Fibroblast of skin of right biceps (primary cell): Measurements from ENCODE around the gene PIP5K1A.
"Not testable (repeated sequence)": the region's sequence is repeated elsewhere in the genome, so short reads cannot be mapped to it uniquely, and the experiment has no call there.

Experiments
- DNase-seq: peaks from one replicate; pipeline ENCODE4 v3.0.0-alpha.2; 2013

Gene PIP5K1A

DNA sequence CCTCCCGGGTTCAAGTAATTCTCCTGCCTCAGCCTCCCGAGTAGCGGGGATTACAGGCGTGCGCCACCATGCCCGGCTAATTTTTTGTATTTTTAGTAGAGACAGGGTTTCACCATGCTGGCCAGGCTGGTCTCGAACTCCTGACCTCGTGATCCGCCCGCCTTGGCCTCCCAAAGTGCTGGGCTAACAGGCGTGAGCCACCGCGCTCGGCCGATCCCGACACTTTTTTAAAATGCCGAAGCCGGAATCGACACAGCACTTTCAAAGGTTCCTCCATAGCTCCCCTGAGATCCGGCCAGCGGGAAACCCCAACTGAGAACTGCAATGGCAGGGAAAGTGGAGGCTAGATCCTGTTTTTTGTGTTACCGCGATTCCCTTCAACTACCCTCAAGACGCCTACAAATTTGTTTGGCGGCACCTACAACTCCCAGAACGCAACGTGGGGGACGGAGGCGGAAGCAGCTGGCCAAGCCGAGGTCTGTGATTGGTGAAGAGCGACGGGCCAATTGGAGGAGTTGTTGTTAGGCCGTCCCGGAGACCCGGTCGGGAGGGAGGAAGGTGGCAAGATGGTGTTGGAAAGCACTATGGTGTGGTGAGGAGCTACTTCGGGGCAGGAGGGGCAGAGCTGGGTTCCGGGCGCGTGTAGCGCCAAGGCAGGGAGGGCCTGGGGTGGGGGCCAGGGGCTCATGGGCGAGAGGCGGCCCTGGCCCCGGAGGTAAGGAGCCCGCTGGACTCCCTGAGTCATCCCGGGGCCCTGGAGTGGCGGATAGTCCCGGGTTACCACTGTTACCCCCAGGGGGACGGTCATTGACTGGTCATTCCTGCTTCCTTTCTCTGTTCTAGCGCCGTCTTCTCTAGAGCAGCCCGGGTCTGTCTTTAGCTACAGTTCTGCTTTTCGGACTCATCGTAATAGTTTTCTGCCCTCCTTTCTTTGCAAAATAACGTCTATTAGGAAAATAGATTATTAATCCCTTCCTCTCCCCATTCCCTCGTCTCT lies 56.2 kb downstream of the PIP5K1A start, which contains the start of gene PSMD4:
Gene PSMD4, plus strand, starts transcription at position 518 of the 997 bp plus-strand sequence. Its CDS starts 49 bp downstream, at position 567.
- peak; percentile 97 for DNase-seq

- peak; percentile 7 for DNase-seq
Measured at GRCh38 chr1:151255381-151255780, 57.0 kb downstream of the PIP5K1A start.

DNA sequence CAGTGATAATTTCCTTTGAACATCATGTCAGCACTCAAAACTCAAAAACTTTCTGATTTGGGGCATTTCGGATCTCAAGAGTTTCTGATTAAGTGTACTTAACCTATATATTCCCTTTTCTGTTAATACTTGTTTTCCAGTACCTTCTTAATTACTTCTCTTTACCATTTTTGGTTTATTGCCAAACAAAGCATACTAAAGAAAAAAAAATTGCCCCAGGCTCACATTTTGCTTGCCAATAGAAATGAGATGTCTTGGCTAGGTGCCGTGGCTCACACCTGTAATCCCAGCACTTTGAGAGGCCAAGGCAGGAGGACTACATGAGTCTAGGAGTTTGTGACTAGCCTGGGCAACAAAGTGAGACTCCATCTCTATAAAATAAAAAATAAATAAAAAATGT lies 61.0 kb downstream of the PIP5K1A start:
- no peak for DNase-seq

GRCh38 chr1:151265446-151266236 lies 67.3 kb downstream of the PIP5K1A start:
- no peak for DNase-seq

- no peak for DNase-seq
Measured at GRCh38 chr1:151266315-151266714, 68.0 kb downstream of the PIP5K1A start.

DNA sequence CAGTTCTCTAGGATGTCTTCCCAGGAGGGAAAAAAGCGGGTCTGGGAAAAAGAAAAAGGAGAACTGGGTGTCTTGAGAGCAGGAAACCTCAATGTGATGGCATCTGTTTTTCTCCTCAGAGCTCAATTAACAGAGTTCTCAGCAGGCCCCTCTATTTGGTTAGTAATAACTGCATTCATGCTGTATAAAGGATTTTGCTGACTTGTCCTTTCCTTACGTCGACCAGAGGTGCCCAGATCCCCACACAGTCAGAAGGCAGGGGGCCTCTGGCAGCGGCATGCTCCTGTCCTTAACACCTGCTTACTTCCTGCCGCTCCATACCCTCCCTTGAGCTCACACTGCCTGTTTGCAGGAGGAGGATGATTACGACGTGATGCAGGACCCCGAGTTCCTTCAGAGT lies 68.5 kb downstream of the PIP5K1A start:
- no peak for DNase-seq

- DNase-seq = no peak
Measured at GRCh38 chr1:151267760-151268159, 69.4 kb downstream of the PIP5K1A start.

GRCh38 chr1:151273924-151274466 lies 75.6 kb downstream of the PIP5K1A start:
- no peak for DNase-seq

DNA sequence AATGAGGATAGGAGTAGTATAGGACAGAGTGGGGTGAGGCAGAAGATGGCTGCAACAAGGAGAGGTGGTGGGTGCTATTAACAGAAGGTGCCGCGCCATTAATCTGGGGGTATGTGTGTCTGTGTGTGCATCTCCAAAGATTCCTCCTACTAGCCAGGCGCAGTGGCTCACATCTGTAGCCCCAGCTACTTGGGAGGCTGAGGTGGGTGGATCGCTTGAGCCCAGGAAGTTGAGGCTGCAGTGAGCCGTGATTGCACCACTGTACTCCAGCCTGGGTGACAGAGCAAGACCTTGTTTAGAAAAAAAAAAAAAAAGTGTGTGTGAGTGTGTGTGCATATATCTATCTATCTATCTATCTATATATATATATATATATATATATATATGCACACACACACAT lies 77.0 kb downstream of the PIP5K1A start:
- DNase-seq = not testable (repeated sequence)

- no peak for DNase-seq
Measured at GRCh38 chr1:151277249-151277648, 78.9 kb downstream of the PIP5K1A start.

- DNase-seq = peak; percentile 99
Measured at GRCh38 chr1:151281225-151281968, 83.0 kb downstream of the PIP5K1A start.

- DNase-seq = peak; percentile 100
Measured at GRCh38 chr1:151281969-151282882, 83.9 kb downstream of the PIP5K1A start, which contains the start of gene ZNF687. Gene ZNF687 (plus strand): TSS chr1:151282299. CDS start chr1:151286292, 3,993 bp downstream.

- peak; percentile 16 for DNase-seq
Measured at GRCh38 chr1:151282883-151283725, 84.8 kb downstream of the PIP5K1A start.

DNA sequence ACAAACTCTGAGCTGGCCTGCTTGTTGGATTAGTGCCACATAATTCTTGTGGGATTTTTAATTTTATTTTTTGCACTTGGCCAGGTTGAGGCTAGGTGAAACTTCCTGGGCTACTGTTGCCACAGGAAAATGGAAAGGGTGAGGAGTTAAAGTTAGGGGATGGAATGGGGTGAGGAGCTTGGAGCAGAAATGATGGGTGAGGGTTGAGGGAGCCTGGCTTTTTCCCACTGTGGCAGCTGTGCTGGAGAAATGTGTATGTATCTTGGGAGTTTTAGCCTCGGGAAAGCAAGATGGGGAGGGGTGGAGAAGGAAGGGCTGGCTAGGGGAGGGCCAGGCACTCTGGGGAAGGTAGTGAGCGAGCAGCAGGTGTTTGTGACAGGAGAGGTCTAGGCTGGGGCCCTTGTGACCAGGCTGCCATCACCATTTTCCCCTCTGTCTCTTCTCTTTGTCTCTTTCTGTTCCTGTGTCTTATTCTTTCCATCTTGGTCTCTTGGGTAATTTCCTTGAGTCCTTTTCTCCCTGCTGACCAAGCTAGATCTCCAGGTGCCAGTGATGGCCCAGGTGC lies 85.7 kb downstream of the PIP5K1A start:
- DNase-seq = no peak

- no peak for DNase-seq
Measured at GRCh38 chr1:151286619-151287340, 88.4 kb downstream of the PIP5K1A start.

DNA sequence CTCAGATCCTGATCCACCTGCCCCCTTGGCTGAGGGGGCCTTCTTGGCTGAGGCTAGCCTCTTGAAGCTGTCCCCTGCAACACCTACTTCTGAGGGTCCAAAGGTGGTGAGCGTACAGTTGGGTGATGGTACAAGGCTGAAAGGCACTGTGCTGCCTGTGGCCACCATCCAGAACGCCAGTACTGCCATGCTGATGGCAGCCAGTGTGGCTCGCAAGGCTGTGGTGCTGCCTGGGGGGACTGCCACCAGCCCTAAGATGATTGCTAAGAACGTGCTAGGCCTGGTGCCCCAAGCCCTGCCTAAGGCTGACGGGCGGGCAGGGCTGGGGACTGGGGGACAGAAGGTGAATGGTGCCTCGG lies 89.0 kb downstream of the PIP5K1A start:
- no peak for DNase-seq

GRCh38 chr1:151287767-151288500 lies 89.6 kb downstream of the PIP5K1A start:
- no peak for DNase-seq

DNA sequence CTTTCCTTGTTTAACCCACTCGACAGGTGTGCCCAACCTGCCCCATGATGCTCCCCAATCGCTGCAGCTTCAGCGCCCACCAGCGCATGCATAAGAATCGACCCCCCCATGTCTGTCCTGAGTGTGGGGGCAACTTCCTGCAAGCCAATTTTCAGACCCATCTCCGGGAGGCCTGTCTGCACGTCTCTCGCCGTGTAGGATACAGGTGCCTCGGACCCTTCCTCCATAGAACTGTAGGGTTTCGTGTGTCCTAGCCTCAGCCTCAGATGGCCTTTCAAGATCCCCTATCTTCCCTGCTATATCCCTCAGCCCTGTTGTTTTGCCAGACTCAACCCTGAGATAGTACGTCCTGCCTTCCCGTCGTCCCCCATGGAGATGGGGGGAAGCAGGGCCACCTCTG lies 90.2 kb downstream of the PIP5K1A start:
- DNase-seq = no peak
